Measurements from ENCODE around the gene WHRN.

WHRN gene

GRCh38 chr9:114357911-114358328, 147.4 kb downstream of the WHRN start:
- DNase-seq, result no peak

DNA sequence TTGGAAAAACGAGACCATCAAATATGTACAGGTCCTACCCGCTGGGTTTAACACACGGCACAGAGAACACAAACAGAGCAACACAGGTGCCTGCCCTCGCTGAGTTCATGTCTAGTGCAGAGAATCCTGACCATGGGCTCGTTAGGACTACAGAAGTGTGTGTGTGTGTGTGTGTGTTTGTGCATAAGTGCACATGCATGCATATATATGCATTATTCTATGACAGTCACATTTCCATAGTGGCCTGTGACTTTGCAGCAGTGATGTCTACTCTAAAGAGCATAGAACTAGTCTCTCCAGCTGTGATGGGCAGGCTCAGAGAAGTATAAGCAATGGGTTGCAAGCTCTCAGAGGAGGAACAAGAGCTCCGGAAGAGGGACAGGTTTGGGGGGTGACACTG, 147.9 kb downstream of the WHRN start:
- DNase-seq, result no peak

GRCh38 chr9:114356792-114357191, 148.5 kb downstream of the WHRN start:
- no peak for DNase-seq

GRCh38 chr9:114355821-114356220, 149.5 kb downstream of the WHRN start:
- DNase-seq, result no peak
